HCT116 (cell line): Measurements from ENCODE around the gene PTGIS. TPM values are rescaled to one million over a fixed set of nuclear protein-coding genes. Genes with fewer than 3 reads are reported as not detected.

Experiments
- ATAC-seq: fragments of 200-7000 bp; cut with Tn5 transposase; 2 replicates; pipeline ENCODE4 v1.9.1; 2020; ENCODE audit warnings: mild to moderate bottlenecking, moderate library complexity
- BruUV-seq: library from RNA; stranded (reverse); fragments of 400-500 nt; replicated peaks from 2 replicates; lab custom pipeline; 2021; lab: Mats Ljungman, UMichigan
- CTCF ChIA-PET: fragments of 300-600 bp; sonication (Branson Sonifier 250); formaldehyde crosslinking; loops from one replicate; lab custom pipeline; 2021; ENCODE audit warnings: antibody characterized with exemption; lab: Charles Lee
- POLR2A ChIA-PET: fragments of 300-600, 350-600 bp; sonication (Branson Sonifier 250); formaldehyde crosslinking; loops from one replicate; lab custom pipeline; 2021; ENCODE audit warnings: antibody characterized with exemption; lab: Charles Lee
- RAD21 ChIA-PET, 2 experiments: fragments of 300-600 bp; sonication (Branson Sonifier 250); formaldehyde crosslinking; loops; one replicate each; lab custom pipeline; 2023; ENCODE audit warnings: low total read pairs in 2 of 2; ENCODE audit not compliant: uncharacterized antibody in 2 of 2, unreplicated experiment in 2 of 2, low non-redundant PET in 1 of 2; lab: Charles Lee
- DNase-seq: peaks from one replicate; pipeline ENCODE4 v3.0.0-alpha.2; 2010; ENCODE audit warnings: low read depth, low spot score
- H2AFZ ChIP-seq: fragments of 200-600 bp; shearing (Covaris generic), sonication (generic); 2 replicates; pipeline ENCODE4 v1.6.1; 2017; ENCODE audit warnings: low read depth, mixed run types, mixed read lengths, antibody characterized with exemption, low read length; ENCODE audit not compliant: poor library complexity, severe bottlenecking
- H3K27ac ChIP-seq: 2 replicates; pipeline ENCODE4 v1.5.1; 2012; ENCODE audit warnings: low read depth, low read length
- H3K27me3 ChIP-seq: fragments of 200-600 bp; sonication (generic); 2 replicates; pipeline ENCODE4 v1.6.1; 2016; ENCODE audit warnings: mixed run types, low read length, mixed read lengths; ENCODE audit not compliant: insufficient read depth
- H3K36me3 ChIP-seq, 2 experiments: fragments of 200-500 bp in 1 of 2; fragments of 200-600 bp in 1 of 2; sonication (Bioruptor generic) in 1 of 2; sonication (generic) in 1 of 2; 2 replicates each; pipeline versions ENCODE4 v1.5.1 to v1.6.1; 2014 to 2016; ENCODE audit warnings: low read length in 2 of 2, inconsistent platforms in 1 of 2, mixed read lengths in 1 of 2, mixed run types in 1 of 2; ENCODE audit not compliant: insufficient read depth in 2 of 2, control insufficient read depth in 1 of 2
- H3K4me1 ChIP-seq, 2 experiments: fragments of 200-600 bp in 1 of 2; sonication (generic) in 1 of 2; 2 replicates each; pipeline versions ENCODE4 v1.5.1 to v1.6.1; 2012 to 2017; ENCODE audit warnings: low read length in 2 of 2, inconsistent platforms in 1 of 2, mild to moderate bottlenecking in 1 of 2, mixed read lengths in 1 of 2, mixed run types in 1 of 2, moderate library complexity in 1 of 2; ENCODE audit not compliant: insufficient read depth in 2 of 2, control insufficient read depth in 1 of 2
- H3K4me2 ChIP-seq: fragments of 200-600 bp; sonication (generic); 2 replicates; pipeline ENCODE4 v1.6.1; 2017; ENCODE audit warnings: mixed run types, low read length, mixed read lengths
- H3K4me3 ChIP-seq, 2 experiments: fragments of 200-600 bp in 1 of 2; sonication (generic) in 1 of 2; replicated peaks in 1 of 2; 2 replicates each; pipeline ENCODE4 v1.5.1; 2011 to 2016; ENCODE audit warnings: low read length in 2 of 2, control low read depth in 1 of 2, low read depth in 1 of 2, mild to moderate bottlenecking in 1 of 2, mixed read lengths in 1 of 2, mixed run types in 1 of 2
- H3K79me2 ChIP-seq: fragments of 200-600 bp; sonication (generic); 2 replicates; pipeline ENCODE4 v1.6.1; 2017; ENCODE audit warnings: mild to moderate bottlenecking, mixed run types, low read length, moderate library complexity, mixed read lengths; ENCODE audit not compliant: insufficient read depth
- H3K9ac ChIP-seq: fragments of 200-600 bp; sonication (generic); 2 replicates; pipeline ENCODE4 v1.6.1; 2016; ENCODE audit warnings: low read length, mixed read lengths
- H3K9me2 ChIP-seq: fragments of 200-600 bp; sonication (generic), shearing (Covaris generic); 2 replicates; pipeline ENCODE4 v1.6.1; 2017; ENCODE audit warnings: mixed run types, mild to moderate bottlenecking, moderate library complexity; ENCODE audit not compliant: insufficient read depth
- H3K9me3 ChIP-seq, 2 experiments: fragments of 200-500 bp in 1 of 2; fragments of 200-600 bp in 1 of 2; sonication (Bioruptor generic) in 1 of 2; sonication (generic) in 1 of 2; 2 replicates each; pipeline ENCODE4 v1.6.1; 2014 to 2017; ENCODE audit warnings: low read length in 2 of 2, mixed read lengths in 2 of 2, inconsistent platforms in 1 of 2, low read depth in 1 of 2, mild to moderate bottlenecking in 1 of 2, mixed run types in 1 of 2, moderate library complexity in 1 of 2; ENCODE audit not compliant: control insufficient read depth in 1 of 2, insufficient read depth in 1 of 2
- H4K20me1 ChIP-seq: fragments of 200-600 bp; sonication (generic), shearing (Covaris generic); 2 replicates; pipeline ENCODE4 v1.6.1; 2017; ENCODE audit warnings: mixed run types, mild to moderate bottlenecking, moderate library complexity; ENCODE audit not compliant: insufficient read depth
- CTCF ChIP-seq, 3 experiments: fragments of 200-600 bp in 1 of 3; sonication (generic) in 1 of 3; IDR thresholded peaks in 2 of 3; conservative IDR thresholded peaks in 1 of 3; 2 replicates each; pipeline ENCODE4 v1.5.1; 2012 to 2017; ENCODE audit warnings: low read depth in 2 of 3, low read length in 2 of 3, antibody characterized with exemption in 1 of 3, borderline replicate concordance in 1 of 3, control low read depth in 1 of 3, mild to moderate bottlenecking in 1 of 3, mixed read lengths in 1 of 3, mixed run types in 1 of 3, moderate library complexity in 1 of 3; ENCODE audit not compliant: insufficient read depth in 1 of 3
- EGR1 ChIP-seq: IDR thresholded peaks from 2 replicates; pipeline ENCODE4 v1.6.1; 2012; ENCODE audit warnings: low read depth
- ELF1 ChIP-seq: IDR thresholded peaks from 2 replicates; pipeline ENCODE4 v1.6.1; 2012; ENCODE audit warnings: low read depth, borderline replicate concordance
- RAD21 ChIP-seq: IDR thresholded peaks from 2 replicates; pipeline ENCODE4 v1.6.1; 2012; ENCODE audit warnings: low read depth, mild to moderate bottlenecking
- intact Hi-C: fragments of 100-400 bp; cut with micrococcal nuclease; formaldehyde crosslinking; loops from 2 replicates; pipeline ENCODE4 v1.10.0; 2022
- total RNA-seq: library from RNA; stranded (reverse); gene quantifications from one replicate; pipeline ENCODE4 v1.2.1, GENCODE V29; 2021; ENCODE audit not compliant: unreplicated experiment

The PTGIS gene
- total RNA-seq, 1 experiment from 2014 or later: 0.25 TPM

GRCh38 chr20:49607568-49607967 is 39.6 kb upstream of the PTGIS start:
- ATAC-seq: no peak
- POLR2A ChIA-PET: no interaction called here

GRCh38 chr20:49603209-49603627 is 35.3 kb upstream of the PTGIS start:
- intact Hi-C loops: no loop called here

More at GRCh38 chr20:49607568-49607967, 39.6 kb upstream of the PTGIS start:
- Histone ChIP-seq H3K27me3 (no peaks in the 10 kb centered on the region), H3K9me2 (no peaks in the 10 kb centered on the region), H3K4me1 (peaks cover 12 to 28% of the 10 kb centered on the region in 2 experiments; a peak in 3 of 4 replicates), H3K9ac (no peak overlapping the region), H3K4me3 (no peak overlapping the region), H4K20me1 (no peaks in the 10 kb centered on the region), H3K36me3 (no peaks in the 10 kb centered on the region), H3K27ac (no peak overlapping the region), H3K4me2 (no peak overlapping the region), H3K9me3 (no peaks in the 10 kb centered on the region), H2AFZ (no peak overlapping the region), H3K79me2 (no peaks in the 10 kb centered on the region)
- RAD21 ChIA-PET: no interaction called here
- CTCF ChIA-PET: interaction anchor here (1.9 kb wide), 2 partner anchors 66 to 71 kb away, joined by 6 to 9 read pairs; no protein-coding TSS in a partner anchor
- intact Hi-C loops: no loop called here
- BruUV-seq: no TSS peak
- no peak for DNase-seq
- no peak for TF ChIP-seq ELF1

More at GRCh38 chr20:49603209-49603627, 35.3 kb upstream of the PTGIS start:
- ChIA-PET POLR2A (no interaction called here), CTCF (interaction anchor here (0.6 to 1.6 kb wide), 4 partner anchors 9 to 61 kb away, joined by 3 to 21 read pairs (median 4); no protein-coding TSS in a partner anchor), RAD21 (interaction anchor here in 1 of 2 experiments (1.7 kb wide), 1 partner anchor 62 kb away, joined by 10 read pairs; no protein-coding TSS in a partner anchor)
- H3K9ac ChIP-seq: no peak overlapping the region
- no peaks in the 10 kb centered on the region for H3K79me2 ChIP-seq
- no peak overlapping the region for H3K27ac ChIP-seq
- TF ChIP-seq EGR1 (no peak), CTCF (IDR thresholded peaks at IDR 0.05 in 2 of 3, conservative IDR thresholded peaks at IDR 0.05 in 1 of 3; ENCODE audit: borderline replicate concordance in 1 of 3, insufficient read depth in 1 of 3, low read depth in 2 of 3, low read length in 2 of 3) (peak; percentile 57 to 64 (median 57); a peak in 5 of 6 replicates), RAD21 (peak; percentile 53)
- H3K9me2 ChIP-seq: no peaks in the 10 kb centered on the region
- H3K4me2 ChIP-seq: no peak overlapping the region
- H3K4me3 ChIP-seq: no peak overlapping the region
- no TSS peak for BruUV-seq
- H3K36me3 ChIP-seq: no peaks in the 10 kb centered on the region
- no peak for DNase-seq
- H3K27me3 ChIP-seq: no peaks in the 10 kb centered on the region
- no peaks in the 10 kb centered on the region for H4K20me1 ChIP-seq
- H2AFZ ChIP-seq: no peak overlapping the region
- H3K4me1 ChIP-seq: peaks cover 6 to 9% of the 10 kb centered on the region in 2 experiments; a peak in 3 of 4 replicates
- peak; percentile 86 for ATAC-seq
- no peaks in the 10 kb centered on the region for H3K9me3 ChIP-seq
